Ishikawa (cell line): ENCODE measurements around the gene FBLN1.

Source experiments
- CEBPB ChIP-seq: IDR thresholded peaks from 2 replicates; pipeline ENCODE4 v1.6.1; 2012
- CREB1 ChIP-seq: IDR thresholded peaks from 2 replicates; pipeline ENCODE4 v1.6.1; 2012; ENCODE audit warnings: low read depth
- EGR1 ChIP-seq: IDR thresholded peaks from 2 replicates; pipeline ENCODE4 v1.6.1; 2012
- EP300 ChIP-seq: IDR thresholded peaks from 2 replicates; pipeline ENCODE4 v1.6.1; 2012; ENCODE audit warnings: borderline replicate concordance
- FOXM1 ChIP-seq: IDR thresholded peaks from 2 replicates; pipeline ENCODE4 v1.6.1; 2012; ENCODE audit warnings: low read depth, borderline replicate concordance
- MAX ChIP-seq: IDR thresholded peaks from 2 replicates; pipeline ENCODE4 v1.6.1; 2012
- RAD21 ChIP-seq: IDR thresholded peaks from 2 replicates; pipeline ENCODE4 v1.6.1; 2012; ENCODE audit warnings: low read depth
- TAF1 ChIP-seq: IDR thresholded peaks from 2 replicates; pipeline ENCODE4 v1.6.1; 2012; ENCODE audit warnings: low read depth, mild to moderate bottlenecking
- TCF12 ChIP-seq: IDR thresholded peaks from 2 replicates; pipeline ENCODE4 v1.6.1; 2012; ENCODE audit warnings: low read depth
- TEAD4 ChIP-seq: IDR thresholded peaks from 2 replicates; pipeline ENCODE4 v1.6.1; 2012
- USF1 ChIP-seq: IDR thresholded peaks from 2 replicates; pipeline ENCODE4 v1.6.1; 2012
- YY1 ChIP-seq: IDR thresholded peaks from 2 replicates; pipeline ENCODE4 v1.6.1; 2012; ENCODE audit warnings: low read depth
- TF ChIP-seq, protein P1 (sequence below): IDR thresholded peaks from 2 replicates; pipeline ENCODE4 v1.6.1; 2012; ENCODE audit warnings: low read depth, mild to moderate bottlenecking

DNA sequence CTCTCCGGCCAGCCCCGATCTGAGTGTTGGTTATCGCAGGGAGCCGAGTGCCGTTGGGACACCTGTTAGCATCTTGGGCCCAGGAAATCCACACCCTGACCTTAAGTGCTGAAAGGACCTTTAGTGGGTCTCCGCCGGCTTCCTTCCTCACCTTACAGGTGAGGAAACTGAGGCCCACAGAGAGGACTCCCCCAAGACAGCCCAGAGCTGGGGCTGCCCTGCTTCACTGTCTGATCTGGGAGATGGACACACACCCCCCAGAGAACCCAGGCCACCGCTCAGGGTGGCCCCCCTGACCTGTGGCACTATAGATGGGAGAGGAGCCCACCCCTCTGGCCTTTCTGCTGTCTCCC, 73.6 kb downstream of the FBLN1 start:
- TF ChIP-seq CREB1 (no peak), USF1 (no peak), RAD21 (no peak), TAF1 (no peak), EP300 (no peak), YY1 (no peak), CEBPB (no peak), TCF12 (no peak), MAX (no peak), FOXM1 (no peak), TEAD4 (no peak), EGR1 (no peak)
- TF ChIP-seq, protein P1, sequence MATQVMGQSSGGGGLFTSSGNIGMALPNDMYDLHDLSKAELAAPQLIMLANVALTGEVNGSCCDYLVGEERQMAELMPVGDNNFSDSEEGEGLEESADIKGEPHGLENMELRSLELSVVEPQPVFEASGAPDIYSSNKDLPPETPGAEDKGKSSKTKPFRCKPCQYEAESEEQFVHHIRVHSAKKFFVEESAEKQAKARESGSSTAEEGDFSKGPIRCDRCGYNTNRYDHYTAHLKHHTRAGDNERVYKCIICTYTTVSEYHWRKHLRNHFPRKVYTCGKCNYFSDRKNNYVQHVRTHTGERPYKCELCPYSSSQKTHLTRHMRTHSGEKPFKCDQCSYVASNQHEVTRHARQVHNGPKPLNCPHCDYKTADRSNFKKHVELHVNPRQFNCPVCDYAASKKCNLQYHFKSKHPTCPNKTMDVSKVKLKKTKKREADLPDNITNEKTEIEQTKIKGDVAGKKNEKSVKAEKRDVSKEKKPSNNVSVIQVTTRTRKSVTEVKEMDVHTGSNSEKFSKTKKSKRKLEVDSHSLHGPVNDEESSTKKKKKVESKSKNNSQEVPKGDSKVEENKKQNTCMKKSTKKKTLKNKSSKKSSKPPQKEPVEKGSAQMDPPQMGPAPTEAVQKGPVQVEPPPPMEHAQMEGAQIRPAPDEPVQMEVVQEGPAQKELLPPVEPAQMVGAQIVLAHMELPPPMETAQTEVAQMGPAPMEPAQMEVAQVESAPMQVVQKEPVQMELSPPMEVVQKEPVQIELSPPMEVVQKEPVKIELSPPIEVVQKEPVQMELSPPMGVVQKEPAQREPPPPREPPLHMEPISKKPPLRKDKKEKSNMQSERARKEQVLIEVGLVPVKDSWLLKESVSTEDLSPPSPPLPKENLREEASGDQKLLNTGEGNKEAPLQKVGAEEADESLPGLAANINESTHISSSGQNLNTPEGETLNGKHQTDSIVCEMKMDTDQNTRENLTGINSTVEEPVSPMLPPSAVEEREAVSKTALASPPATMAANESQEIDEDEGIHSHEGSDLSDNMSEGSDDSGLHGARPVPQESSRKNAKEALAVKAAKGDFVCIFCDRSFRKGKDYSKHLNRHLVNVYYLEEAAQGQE: no peak
